ENCODE results near the gene ITGB7.

DNA sequence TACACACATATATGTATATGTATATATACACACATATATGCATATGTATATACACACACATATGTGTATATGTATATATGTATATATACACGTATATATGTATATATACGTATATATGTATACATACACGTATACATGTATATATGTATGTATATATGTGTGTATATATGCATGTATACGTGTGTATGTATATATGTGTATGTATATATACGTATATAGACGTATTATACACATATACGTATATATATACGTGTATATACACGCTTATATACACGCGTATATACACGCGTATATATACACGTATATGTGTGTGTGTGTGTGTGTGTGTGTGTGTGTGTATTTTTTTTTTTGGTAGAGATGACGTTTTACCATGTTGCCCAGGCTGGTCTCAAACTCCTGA, 59.4 kb downstream of the ITGB7 start:
- TF ChIP-seq POLR2A (IDR thresholded peaks at IDR 0.05; ENCODE audit: low read depth, low read length) = no peak
- no peak for TF ChIP-seq TAF1 (IDR thresholded peaks at IDR 0.05; ENCODE audit: low read depth, low read length)
- TF ChIP-seq POLR2AphosphoS5 (IDR thresholded peaks at IDR 0.05; ENCODE audit: low read depth, low read length) = no peak
- no peak for TF ChIP-seq POU2F2 (IDR thresholded peaks at IDR 0.05; ENCODE audit: low read depth, low read length)
- TF ChIP-seq SPI1 (IDR thresholded peaks at IDR 0.05; ENCODE audit: low read depth, low read length) = no peak

Measured in GM12891 (cell line).